Fibroblast of lung (primary cell): ENCODE data around the gene USP1. TPM values are rescaled to one million over a fixed set of nuclear protein-coding genes. Genes with fewer than 3 reads are reported as not detected.
A peak's percentile ranks its signal among the peaks of the same experiment; 100 is the strongest.

Experiments
- DNase-seq, 2 donors: peaks; one replicate each; pipeline versions ENCODE4 v3.0.0 to v3.0.0-alpha.2; 2010; ENCODE audit warnings: low read depth in 2 of 2
- H2AFZ ChIP-seq: 2 replicates; pipeline ENCODE4 v1.5.1; 2012; ENCODE audit warnings: low read length, control low read depth, inconsistent platforms
- H3K27ac ChIP-seq: 2 replicates; pipeline ENCODE4 v1.5.1; 2011; ENCODE audit warnings: low read length, control low read depth; ENCODE audit not compliant: insufficient read depth
- H3K27me3 ChIP-seq: 2 replicates; pipeline ENCODE4 v1.5.1; 2011; ENCODE audit warnings: mild to moderate bottlenecking, low read length; ENCODE audit not compliant: control insufficient read depth, insufficient read depth
- H3K36me3 ChIP-seq: 2 replicates; pipeline ENCODE4 v1.5.1; 2011; ENCODE audit warnings: low read length; ENCODE audit not compliant: control insufficient read depth, insufficient read depth
- H3K4me1 ChIP-seq: 2 replicates; pipeline ENCODE4 v1.5.1; 2011; ENCODE audit warnings: low read length; ENCODE audit not compliant: control insufficient read depth, insufficient read depth; ENCODE audit errors: extremely low read depth
- H3K4me2 ChIP-seq: 2 replicates; pipeline ENCODE4 v1.5.1; 2011; ENCODE audit warnings: low read length, control low read depth; ENCODE audit not compliant: insufficient read depth; ENCODE audit errors: extremely low read depth
- H3K4me3 ChIP-seq, 4 experiments: fragments of 200-600 bp in 1 of 4; sonication (generic) in 1 of 4; replicated peaks in 1 of 4; 2 replicates each; pipeline ENCODE4 v1.5.1; 2011 to 2016; ENCODE audit warnings: low read length in 4 of 4, low read depth in 3 of 4, mild to moderate bottlenecking in 3 of 4, control low read depth in 2 of 4, inconsistent platforms in 1 of 4, mixed read lengths in 1 of 4; ENCODE audit not compliant: insufficient read depth in 1 of 4; ENCODE audit errors: control extremely low read depth in 1 of 4
- H3K79me2 ChIP-seq: 2 replicates; pipeline ENCODE4 v1.5.1; 2012; ENCODE audit warnings: mild to moderate bottlenecking, low read length, inconsistent platforms; ENCODE audit not compliant: control insufficient read depth, insufficient read depth
- H3K9ac ChIP-seq: 2 replicates; pipeline ENCODE4 v1.5.1; 2011; ENCODE audit warnings: mild to moderate bottlenecking, low read length, control low read depth; ENCODE audit not compliant: insufficient read depth
- H3K9me3 ChIP-seq: 2 replicates; pipeline ENCODE4 v1.5.1; 2012; ENCODE audit warnings: low read depth, low read length; ENCODE audit not compliant: control insufficient read depth, insufficient read depth
- H4K20me1 ChIP-seq: 2 replicates; pipeline ENCODE4 v1.5.1; 2011; ENCODE audit warnings: low read length; ENCODE audit not compliant: control insufficient read depth, insufficient read depth; ENCODE audit errors: extremely low read depth
- CTCF ChIP-seq, 2 donors: IDR thresholded peaks in 1 of 2; conservative IDR thresholded peaks in 1 of 2; 1 replicate in 1 of 2; 2 replicates in 1 of 2; pipeline ENCODE4 v1.5.1; 2011 to 2012; ENCODE audit warnings: low read length in 2 of 2, control low read depth in 1 of 2, inconsistent platforms in 1 of 2, low read depth in 1 of 2, mild to moderate bottlenecking in 1 of 2
- EZH2 ChIP-seq: IDR thresholded peaks from 2 replicates; pipeline ENCODE4 v1.5.1; 2012; ENCODE audit warnings: low read length, control low read depth, mild to moderate bottlenecking; ENCODE audit errors: missing control alignments
- polyA plus RNA-seq, 2 donors: library from polyadenylated mRNA; depleted of rRNA in 1 of 2; stranded (reverse) in 1 of 2; unstranded in 1 of 2; fragments of >200 nt; gene quantifications; 2 replicates each; pipeline ENCODE4 v1.2.1, GENCODE V29; 2011 to 2012; ENCODE audit warnings: missing spikeins in 1 of 2
- total RNA-seq: library from RNA; depleted of rRNA; stranded (reverse); fragments of >200 nt; gene quantifications from 2 replicates; pipeline ENCODE4 v1.2.1, GENCODE V29; 2014

USP1 gene
- total and polyA plus RNA-seq, 2 donors (not counting 1 experiment from before 2014, with no cell fraction given) = 17.3 to 19.5 TPM

GRCh38 chr1:62417351-62417999 lies 19.4 kb upstream of the USP1 start:
- no peak for TF ChIP-seq EZH2
- TF ChIP-seq CTCF (conservative IDR thresholded peaks at IDR 0.05 in 1 of 2, IDR thresholded peaks at IDR 0.05 in 1 of 2; ENCODE audit: low read depth in 1 of 2, low read length in 2 of 2) = no peak
- Histone ChIP-seq H3K27ac (no peak overlapping the region), H3K9ac (no peak overlapping the region), H4K20me1 (no peaks in the 10 kb centered on the region), H3K36me3 (no peaks in the 10 kb centered on the region), H3K4me2 (no peak overlapping the region), H2AFZ (no peak overlapping the region), H3K27me3 (no peaks in the 10 kb centered on the region), H3K4me1 (no peaks in the 10 kb centered on the region), H3K9me3 (no peaks in the 10 kb centered on the region), H3K4me3 (no peak overlapping the region), H3K79me2 (no peaks in the 10 kb centered on the region)
- peak; percentile 35 to 43 for DNase-seq

- H3K27ac ChIP-seq = no peak overlapping the region
- H3K4me3 ChIP-seq = no peak overlapping the region
- H3K9ac ChIP-seq = no peak overlapping the region
- no peaks in the 10 kb centered on the region for H3K36me3 ChIP-seq
- peaks cover 3% of the 10 kb centered on the region for H3K4me1 ChIP-seq
- TF ChIP-seq CTCF (conservative IDR thresholded peaks at IDR 0.05 in 1 of 2, IDR thresholded peaks at IDR 0.05 in 1 of 2; ENCODE audit: low read depth in 1 of 2, low read length in 2 of 2) = no peak
- TF ChIP-seq EZH2 = no peak
- H4K20me1 ChIP-seq = no peaks in the 10 kb centered on the region
- no peaks in the 10 kb centered on the region for H3K79me2 ChIP-seq
- no peaks in the 10 kb centered on the region for H3K9me3 ChIP-seq
- no peak overlapping the region for H2AFZ ChIP-seq
- no peaks in the 10 kb centered on the region for H3K27me3 ChIP-seq
- H3K4me2 ChIP-seq = no peak overlapping the region
- no peak for DNase-seq
These were observed 16.6 kb upstream of the USP1 start for GRCh38 chr1:62420214-62420613.

GRCh38 chr1:62423580-62424242 lies 13.1 kb upstream of the USP1 start:
- Histone ChIP-seq H3K36me3 (no peaks in the 10 kb centered on the region), H3K9ac (no peak overlapping the region), H3K4me2 (no peak overlapping the region), H3K27ac (no peak overlapping the region), H3K4me3 (no peak overlapping the region), H2AFZ (no peak overlapping the region), H3K9me3 (no peaks in the 10 kb centered on the region), H3K4me1 (peaks cover 3% of the 10 kb centered on the region), H3K79me2 (no peaks in the 10 kb centered on the region), H3K27me3 (no peaks in the 10 kb centered on the region), H4K20me1 (no peaks in the 10 kb centered on the region)
- TF ChIP-seq EZH2 (no peak), CTCF (conservative IDR thresholded peaks at IDR 0.05 in 1 of 2, IDR thresholded peaks at IDR 0.05 in 1 of 2; ENCODE audit: low read depth in 1 of 2, low read length in 2 of 2) (no peak)
- peak in 1 of 2 donors; percentile 34 for DNase-seq
